GM20431 (cell line): ENCODE results near the gene CLCA1.

Source experiments
- in situ Hi-C: fragments of 300-500 bp; cut with MseI, MboI; formaldehyde crosslinking; loops from one replicate; pipeline ENCODE4 v1.15.0; 2020; ENCODE audit warnings: low sequenced_read_pairs; ENCODE audit not compliant: unreplicated experiment

CLCA1 gene

DNA sequence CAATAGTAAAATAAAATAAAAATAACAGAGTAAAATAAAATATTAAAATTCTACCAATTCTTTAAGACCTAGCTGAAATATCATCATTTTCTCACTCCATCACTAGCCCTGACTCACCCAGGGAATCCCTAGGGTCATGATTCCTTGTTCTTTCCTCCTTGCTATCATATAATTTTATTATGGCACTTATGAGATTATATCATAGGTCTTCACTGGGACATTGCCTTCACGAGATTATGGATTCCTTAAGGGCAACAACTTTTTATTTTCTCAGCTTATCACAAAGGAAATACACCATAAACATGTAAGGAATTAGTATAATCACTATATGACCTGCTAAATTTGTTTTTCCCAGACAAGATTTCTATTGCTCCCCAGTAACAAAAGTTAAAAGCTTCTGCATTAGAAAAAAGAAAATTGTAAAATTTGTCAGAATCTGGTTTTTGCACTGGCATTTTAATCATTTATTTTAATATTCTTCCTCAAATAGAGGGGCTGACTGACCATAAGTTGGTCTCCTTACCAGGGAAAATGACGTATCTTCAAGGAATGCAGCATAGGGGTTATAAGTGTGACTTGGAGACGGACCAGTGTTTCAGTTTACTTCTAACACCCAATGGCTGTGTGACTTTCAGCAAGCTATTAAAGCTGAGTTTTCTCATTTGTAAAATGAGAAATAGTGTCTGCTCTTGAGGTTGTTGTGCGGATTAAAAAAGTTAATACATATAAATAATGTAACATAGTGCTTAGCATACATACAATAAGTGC is 69.4 kb downstream of the CLCA1 start:
- in situ Hi-C loops = no loop called here

DNA sequence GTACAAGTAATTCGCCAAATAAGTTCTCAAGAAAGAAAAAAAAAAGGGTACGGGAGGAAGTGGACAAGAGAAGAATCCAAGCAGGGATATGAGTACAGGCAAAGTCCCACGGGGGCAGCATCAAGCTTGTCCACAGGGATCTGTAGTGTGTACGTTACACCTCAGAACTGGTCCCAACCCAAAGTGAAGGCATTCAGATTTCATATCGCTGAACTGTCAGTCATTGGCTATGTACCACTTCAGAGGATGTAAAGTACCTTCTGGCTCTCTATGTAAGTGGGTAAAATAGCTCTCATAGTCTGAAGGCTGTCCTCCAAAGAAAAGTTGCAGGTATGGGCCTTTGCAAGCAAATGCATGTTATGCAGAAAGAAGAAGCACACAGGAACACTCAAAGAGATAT is 70.0 kb downstream of the CLCA1 start:
- in situ Hi-C loops = no loop called here

DNA sequence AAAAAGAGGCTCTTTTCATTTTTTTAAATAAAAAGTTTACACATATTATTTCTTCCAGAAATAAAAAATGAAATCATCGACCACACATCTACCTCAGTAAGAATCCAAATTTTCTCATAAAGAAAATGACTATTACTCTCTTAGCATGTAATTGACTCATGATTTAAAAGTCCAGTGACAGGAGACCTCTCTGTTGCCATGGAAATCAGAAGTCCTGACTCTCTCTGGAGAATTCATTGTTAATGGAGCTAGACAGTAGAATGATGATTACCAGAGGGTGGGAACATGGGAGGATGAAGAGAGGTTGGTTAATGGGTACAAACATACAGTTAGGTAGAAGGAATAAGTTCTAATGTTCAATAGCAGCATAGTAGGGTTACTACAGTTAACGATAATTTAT is 73.1 kb downstream of the CLCA1 start:
- in situ Hi-C loops = no loop called here

DNA sequence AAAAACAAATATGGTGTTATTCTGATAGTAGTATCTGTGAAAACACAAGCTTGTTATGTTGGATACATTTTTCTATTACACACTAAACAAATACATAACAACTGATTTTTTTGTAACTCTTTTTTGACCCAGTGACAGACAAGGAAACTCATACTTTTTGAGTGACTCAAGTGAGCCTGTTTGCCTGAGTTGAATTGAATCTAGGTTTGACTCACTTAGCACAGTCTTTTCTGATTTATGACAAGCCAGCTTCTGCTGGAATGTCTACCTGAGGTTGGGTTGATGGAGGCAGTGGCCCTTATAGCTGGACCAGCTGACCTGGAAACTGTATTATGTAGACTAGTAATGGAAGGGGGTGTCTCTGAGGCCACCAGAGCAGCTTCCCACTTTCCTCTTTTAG is 73.9 kb downstream of the CLCA1 start:
- in situ Hi-C loops = no loop called here

DNA sequence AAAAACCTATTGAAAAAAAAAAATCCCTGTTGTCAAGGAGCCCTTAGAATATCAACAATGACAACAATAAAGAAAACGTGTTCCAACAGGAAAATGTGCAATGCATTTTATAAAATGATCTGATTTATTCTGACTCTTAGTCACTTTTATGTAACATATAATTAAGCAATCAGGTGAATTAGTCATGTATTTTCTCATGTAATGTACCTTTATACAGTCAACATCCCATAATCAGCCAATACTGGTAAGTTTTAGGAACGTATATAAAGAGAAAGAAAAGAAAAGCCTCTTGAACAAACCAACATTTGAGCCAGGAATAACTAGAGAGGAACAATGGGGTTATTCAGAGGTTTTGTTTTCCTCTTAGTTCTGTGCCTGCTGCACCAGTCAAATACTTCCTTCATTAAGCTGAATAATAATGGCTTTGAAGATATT is 78.1 kb downstream of the CLCA1 start, which contains the start of gene CLCA4:
TSS of gene CLCA4 (plus strand) at position 292 of the 435 bp plus-strand sequence. CDS start at position 334, 42 bp downstream.
- in situ Hi-C loops = no loop called here

DNA sequence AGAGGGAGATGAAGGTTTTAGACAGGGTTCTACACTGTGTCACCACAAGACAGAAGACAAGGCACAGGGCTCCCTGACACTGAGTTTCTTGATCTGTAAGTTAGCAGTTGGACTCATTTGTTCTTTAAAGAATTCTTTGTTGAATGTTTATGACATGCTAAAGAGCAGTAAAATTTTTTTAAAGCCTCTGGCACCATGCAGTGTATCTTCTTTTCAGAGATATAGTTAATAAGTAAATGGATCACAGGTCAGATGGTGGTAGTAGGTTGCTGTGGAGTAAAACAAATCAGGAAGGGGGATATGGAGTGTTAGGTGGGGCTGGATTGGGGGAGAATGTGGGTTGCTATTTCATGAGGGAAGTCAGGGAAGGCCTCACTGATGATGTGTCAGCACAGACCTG is 80.1 kb downstream of the CLCA1 start:
- in situ Hi-C loops = no loop called here
